Stimulated activated CD8-positive, alpha-beta memory T cell treated with anti-CD3 and anti-CD28 coated beads, Interleukin-4, amount 100 ng/mL, for 1 hour (primary cell): Measurements from ENCODE around the gene FAM168A.

ENCODE experiments used
- DNase-seq, 2 donors: peaks; one replicate each; pipeline ENCODE4 v3.0.0-alpha.2; 2020; ENCODE audit warnings: low read depth in 2 of 2, low spot score in 1 of 2

FAM168A gene

DNA sequence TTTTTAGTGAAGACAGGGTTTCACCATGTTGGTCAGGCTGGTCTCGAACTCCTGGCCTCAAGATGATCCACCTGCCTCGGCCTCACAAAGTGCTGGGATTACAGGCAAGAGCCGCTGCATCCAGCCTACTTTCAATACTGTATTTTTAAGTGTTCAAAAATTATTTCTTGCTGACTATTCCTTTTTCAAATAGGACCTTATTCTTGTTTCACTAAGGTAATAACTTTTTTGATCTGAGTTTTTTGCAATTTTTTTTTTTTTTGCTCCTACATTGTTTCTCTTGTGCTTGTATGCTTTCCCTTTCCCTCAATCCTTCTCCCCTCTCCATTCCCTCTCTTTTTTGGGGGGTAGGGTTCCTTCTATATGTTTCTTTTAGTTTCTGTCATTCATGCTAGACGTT lies 73.1 kb downstream of the FAM168A start:
- DNase-seq: no peak

DNA sequence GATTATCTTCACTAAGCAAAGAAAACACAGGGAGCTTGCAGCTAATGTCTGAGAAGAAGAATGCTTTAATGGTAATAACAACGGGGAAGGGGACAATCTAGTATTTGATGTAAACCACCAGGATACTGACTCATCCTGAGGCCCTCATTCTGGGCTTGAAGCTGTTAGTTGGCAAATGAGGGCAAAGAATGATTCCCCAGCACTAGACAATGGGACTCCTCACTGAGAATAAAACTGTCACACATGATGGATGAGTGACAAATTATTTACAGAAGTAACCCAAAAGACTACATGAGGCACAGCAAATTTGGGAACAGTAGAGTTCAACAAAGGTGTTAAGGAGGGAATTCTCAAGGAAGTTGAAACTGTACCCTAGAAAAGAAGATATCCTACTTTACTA lies 76.3 kb downstream of the FAM168A start:
- DNase-seq: no peak

DNA sequence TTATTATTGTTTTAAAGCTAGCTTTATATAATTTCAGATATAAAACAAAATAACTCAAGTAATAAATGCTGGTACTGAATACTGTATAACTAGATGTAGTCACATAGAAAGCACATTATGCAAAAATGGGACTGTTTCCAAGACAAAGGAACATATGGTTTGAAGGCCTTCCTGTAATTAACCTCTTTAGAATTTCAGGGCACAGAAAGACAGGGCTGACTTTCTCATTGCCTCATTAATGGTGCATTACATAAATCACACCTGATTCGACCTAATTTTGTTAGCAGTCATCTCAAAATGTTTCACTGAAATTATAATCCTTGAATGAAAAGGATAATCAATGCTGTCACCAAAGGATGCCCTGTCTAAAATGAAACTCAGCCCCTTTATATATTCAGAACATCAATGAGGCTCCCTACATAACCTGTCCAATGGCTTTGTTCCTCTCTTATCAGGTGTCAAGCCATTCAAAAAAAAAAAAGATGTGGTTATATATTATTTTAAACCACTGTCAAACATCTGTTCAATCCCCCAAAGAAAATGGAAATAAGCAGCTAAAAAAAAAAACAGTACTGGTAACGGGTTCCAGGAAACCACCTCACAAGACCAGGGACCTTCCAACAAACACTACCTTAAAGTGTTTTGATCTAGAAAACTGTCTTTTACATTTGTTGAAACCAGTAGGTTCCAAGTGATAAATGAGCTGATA lies 77.4 kb downstream of the FAM168A start:
- DNase-seq: no peak

DNA sequence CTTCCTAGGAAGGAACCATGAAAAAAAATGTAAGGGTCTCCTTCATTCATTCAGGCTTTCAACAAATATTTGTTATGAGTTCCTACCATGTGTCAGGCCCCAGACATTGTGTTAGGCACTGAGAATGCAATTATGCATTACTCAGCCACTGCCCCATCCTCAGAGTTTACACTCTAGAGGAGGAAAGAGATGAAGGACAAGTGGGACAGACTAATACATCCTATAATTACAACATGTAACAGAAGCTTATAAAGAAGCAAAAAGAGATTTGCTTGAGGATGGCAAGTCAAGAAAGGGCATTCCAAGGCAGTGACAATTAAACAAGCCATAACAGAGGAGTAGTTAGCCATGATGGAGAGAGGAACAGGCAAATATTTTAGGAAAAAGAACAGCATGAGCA lies 78.6 kb downstream of the FAM168A start:
- no peak for DNase-seq

DNA sequence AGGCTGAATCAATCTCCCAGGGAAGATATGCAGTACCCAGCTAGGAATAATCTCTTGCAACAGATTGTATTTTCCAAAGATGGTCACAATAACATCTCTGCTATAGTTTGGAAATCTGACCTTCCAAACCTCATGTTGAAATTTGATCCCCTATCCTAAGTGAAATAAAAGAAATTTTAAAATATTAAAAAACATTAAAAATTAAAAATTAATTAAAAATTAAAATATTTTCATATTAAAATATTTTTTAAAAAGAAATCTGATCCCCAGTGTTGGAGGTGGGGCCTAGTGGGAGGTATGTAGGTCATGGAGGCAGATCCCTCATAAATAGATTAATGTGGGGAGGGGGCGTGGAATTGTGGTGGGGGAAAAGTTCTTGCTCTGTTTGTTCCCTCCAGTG lies 79.7 kb downstream of the FAM168A start:
- DNase-seq: no peak

DNA sequence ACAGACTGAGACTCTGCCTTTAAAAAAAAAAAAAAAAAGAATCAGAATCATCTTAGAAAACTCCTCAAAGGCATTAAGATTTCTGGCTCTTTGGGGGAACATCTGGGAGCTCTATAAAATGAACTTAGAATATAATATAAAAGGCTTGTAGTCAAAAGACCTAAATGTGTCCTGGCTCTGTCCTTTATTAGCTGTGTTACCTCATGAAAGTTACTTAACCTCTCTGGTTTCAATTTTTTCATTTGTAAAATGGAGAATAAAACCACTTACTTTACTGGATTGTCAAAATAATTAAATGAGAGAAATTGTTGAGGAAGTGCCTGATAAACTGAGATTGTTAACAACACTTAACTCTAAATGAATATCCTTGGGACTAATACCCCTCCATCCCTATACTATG lies 81.8 kb downstream of the FAM168A start:
- no peak for DNase-seq

DNA sequence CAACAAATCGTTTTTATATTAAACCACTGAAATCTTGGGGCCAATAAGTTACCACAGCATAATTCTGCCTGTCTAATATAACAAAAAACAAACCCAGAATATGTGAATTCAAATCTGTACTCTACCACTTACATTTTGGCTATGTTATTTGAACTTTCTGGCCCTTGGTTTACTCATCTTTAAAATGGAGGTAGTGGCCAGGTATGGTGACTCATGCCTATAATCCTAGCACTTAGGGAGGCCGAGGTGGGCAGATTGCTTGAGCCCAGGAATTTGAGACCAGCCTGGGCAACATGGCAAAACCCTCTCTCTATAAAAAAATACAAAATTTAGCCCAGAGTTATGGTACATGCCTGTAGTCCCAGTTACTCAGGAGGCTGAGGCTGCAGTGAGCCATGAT lies 84.2 kb downstream of the FAM168A start:
- DNase-seq: no peak

DNA sequence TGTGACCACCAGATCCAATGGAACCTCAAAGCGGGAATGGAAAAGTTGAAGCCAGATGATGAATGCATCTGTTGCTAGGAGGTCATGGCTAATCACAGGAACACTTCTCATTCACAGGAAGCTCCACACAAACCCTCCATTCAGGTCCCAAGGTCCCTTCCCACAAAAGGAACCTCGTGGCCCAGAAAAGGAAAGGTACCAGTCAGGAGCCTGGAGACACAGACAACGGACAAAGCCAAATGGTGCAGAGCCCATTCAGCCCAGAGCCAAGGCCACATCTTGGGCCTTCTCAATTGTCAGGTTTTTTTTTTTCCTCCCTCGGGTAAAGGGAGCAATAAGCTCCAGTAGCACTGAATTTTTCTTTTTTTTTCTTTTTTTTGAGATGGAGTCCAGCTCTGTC lies 87.0 kb downstream of the FAM168A start:
- DNase-seq: no peak

DNA sequence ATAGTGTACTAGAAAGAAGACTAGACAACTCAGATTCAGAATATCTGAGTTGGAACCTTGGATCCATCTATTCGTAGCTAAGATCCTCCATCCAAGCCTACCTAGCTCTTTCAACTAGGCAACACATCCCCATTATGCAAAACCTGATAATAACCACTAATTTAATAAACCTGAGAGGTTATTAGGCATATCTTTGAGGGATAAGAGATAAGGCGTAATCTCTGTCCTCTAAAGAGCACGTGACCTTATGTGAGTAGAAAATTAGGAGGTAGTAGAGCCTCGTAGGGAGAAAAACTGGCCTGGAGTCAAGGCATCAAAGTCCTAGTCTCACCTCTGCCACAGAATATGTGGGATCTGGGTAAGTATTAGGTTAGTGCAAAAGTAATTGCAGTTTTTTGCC lies 87.8 kb downstream of the FAM168A start:
- no peak for DNase-seq

DNA sequence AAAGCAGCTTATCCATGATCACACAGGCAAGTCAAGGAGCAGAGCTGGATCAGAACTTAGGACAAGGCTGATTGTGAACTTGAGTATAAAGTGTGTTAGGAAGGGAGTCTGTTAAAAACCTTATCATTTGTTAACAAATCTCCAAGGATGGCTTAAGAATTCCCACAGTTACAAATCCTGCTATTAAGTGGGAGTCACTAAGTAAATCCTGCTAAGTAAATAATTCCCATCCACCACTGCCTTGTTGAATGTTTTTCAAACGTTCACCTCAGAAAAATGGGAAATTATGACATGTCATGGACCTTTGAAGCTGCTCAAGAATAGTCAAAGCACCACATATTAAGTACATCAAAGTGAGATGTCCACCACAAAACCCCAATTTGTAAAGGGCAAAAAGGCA lies 88.7 kb downstream of the FAM168A start:
- no peak for DNase-seq

DNA sequence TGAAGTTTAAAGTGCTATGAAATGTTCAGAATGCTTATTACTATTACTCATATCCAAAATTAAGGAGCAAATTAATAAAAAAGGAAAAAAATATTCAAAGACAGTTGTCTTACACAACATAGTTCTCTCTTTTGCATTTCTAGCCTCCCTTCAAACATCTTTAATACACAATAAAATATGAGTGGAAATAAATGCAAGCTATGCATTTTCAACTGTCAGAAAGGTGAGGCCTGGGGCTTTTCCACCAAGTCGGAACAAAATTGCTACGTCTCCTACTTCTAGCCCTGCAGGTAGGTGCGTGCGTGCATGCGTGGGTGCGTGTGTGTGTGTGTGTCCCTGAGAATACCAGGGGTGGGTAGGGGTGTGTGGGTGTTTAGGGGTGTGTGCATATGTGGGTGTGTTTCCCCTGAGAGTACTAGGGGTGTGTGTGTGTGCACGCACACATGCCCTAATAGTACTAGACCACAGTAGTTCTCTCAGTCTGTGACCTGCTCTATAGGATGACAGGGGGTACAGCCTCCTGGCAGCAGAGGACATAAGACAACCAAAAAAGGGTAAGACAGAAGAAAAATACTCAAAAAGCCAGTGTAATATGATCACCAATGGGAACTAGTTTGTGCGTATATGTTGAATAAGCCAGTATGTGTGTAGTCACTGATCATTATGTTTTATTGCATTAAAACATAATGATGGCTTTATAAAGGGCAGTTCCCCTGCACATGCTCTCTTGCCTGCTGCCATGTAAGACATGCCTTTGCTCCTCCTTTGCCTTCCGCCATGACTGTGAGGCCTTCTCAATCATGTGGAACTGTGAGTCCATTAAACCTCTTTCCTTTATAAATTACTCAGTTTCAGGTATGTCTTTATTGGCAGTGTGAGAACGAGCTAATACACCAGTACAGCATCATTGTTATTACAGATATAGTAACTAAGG lies 89.4 kb downstream of the FAM168A start:
- no peak for DNase-seq

DNA sequence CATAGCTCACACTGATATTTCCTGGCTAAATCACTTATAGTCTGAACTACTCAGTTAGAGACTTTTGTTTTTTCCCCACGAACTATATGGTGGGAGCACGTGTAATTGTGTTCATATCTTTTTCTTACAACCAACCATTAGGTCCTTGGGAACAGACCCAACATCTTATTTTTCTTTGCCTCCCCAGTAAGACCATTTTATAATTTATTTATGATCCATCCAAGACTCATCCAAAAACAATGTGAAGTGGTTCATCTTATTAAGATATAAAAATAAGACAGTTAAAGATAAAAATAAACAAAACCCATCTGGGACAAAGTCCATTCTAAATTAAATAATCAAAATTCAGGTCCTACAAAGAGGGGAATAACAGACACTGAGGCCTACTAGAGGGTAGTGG lies 90.8 kb downstream of the FAM168A start:
- no peak for DNase-seq

DNA sequence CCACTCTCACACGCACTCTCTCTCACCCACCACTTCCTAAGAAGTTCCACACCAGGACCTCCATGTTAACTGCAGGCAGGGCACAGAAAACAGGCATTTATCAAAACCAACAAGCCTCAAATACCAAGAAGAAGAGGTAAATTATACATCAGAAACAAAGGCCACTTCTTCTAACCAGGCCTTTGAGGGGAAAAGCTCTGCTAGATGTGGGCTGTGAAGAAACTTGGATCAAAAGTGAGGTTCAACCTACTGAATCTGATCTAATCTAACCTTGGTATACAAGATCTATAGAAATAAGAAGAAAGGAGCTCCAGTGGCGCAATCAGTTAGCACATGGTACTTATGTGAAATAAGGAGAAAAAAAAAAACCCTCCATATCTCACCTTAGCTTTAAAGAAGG lies 91.9 kb downstream of the FAM168A start:
- DNase-seq: no peak

DNA sequence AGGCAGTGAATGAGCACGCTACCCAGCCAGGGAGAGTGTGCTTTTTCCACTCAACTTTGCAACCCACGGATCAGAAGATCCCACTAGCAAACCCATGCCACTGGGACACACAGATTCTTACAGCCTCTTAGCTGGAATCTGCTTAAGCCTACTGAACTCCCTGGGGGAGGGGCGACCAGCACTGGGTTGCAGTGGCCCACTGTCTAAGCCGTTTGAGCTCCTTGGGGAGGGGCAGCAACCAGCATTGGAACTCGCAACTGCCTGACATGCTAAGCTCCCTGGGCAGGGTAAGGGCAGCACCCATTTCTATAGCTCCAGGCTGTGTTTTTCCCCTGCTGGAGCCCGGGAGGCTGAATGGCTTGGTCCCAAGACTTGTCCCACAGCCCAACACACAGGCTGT lies 99.6 kb downstream of the FAM168A start:
- no peak for DNase-seq

DNA sequence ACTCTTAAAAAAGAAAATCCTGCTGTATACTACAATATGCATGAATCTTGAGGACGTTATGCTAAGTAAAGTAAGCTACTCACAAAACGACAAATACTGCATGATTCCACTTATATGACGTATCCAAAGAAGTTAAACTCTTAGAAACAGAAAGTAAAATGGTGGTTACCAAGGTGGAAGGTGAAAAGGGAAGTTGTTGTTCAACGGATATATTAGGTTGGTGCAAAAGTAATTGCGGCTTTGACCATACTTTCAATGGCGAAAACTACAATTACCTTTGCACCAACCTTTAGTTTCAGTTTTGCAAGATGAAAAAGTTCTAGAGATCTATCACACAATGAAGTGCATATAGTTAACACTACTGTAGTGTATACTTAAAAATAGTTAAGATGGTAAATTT lies 101.8 kb downstream of the FAM168A start:
- no peak for DNase-seq

DNA sequence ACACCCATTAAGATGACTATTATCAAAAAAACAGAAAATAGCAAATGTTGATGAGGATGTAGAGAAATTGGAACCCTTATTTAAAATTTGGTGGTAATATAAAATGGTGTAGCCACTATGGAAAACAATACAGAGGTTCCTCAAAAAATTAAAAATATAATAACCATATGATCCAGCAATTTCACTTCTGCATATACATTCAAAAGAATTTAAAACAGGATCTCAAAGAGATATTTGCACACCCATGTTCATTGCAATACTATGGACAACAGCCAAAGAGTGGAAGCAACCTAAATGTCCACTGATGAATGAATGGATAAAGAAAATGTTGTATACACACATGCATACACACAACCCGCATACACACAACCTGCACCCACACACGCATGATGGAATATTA lies 102.2 kb downstream of the FAM168A start:
- DNase-seq: no peak

DNA sequence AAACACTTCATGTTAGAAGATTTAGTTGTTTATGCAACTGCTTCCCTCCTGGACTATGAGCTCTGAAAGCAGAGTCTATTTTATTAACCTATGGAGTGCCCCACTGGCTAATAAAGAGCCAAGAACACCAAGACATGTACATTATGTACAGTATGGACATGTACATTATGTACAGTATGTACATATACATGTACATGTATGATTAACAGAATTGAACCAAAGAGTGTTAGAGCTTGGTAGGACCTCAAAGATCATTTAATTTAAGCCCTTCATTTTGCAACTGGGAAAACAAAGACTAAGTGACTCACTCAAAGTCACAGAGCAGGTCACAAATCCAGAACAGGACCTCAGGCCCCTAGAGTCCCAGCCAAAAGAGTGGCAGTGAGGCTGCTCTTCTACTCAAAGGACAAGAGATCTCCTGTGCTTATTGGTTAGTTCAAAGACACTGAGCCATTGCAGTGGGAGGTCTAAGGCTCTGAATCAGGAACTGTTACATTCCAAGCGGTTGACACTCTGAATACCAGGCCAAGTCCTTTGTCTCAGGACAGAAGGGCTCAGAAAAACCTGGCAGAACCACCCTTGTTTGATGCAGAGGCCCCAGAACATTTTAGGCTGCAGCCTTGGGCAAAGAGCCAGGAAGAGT lies 103.8 kb downstream of the FAM168A start:
- DNase-seq: no peak

DNA sequence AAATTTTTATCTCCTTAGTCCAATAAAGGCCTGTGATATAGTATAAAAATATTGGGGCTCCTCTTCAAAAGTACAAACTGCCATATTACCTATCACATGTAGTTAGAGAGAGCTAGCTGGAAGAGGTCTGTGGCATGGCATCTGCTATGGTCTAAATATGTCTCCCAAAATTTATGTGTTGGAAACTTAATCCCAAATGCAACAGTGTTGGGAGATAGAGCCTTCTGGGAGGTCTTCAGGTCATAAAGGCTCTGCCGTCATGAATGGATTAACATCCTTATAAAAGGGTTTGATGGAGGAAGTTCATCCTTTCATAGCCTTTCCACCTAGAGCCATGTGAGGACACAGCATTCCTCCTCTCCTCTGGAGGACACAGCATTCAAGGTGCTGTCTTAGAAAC lies 116.3 kb downstream of the FAM168A start:
- no peak for DNase-seq

DNA sequence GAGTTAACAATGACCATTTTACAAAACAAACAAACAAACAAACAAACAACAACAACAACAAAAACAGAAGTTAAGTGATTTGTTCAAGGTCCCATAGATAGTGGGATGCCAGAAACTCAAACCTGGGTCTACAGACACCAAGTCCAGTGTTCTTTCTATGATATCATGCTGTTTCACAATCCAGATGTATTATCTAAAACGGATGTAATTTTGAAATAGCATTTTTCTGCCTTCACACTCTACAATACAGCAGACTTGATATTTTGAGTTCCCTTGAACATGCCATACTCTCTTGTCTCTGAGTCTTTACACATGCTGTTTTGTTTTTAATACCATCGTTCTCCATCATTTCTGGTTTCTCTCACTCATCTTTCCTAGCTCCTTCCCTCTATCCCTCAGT lies 117.2 kb downstream of the FAM168A start:
- no peak for DNase-seq

DNA sequence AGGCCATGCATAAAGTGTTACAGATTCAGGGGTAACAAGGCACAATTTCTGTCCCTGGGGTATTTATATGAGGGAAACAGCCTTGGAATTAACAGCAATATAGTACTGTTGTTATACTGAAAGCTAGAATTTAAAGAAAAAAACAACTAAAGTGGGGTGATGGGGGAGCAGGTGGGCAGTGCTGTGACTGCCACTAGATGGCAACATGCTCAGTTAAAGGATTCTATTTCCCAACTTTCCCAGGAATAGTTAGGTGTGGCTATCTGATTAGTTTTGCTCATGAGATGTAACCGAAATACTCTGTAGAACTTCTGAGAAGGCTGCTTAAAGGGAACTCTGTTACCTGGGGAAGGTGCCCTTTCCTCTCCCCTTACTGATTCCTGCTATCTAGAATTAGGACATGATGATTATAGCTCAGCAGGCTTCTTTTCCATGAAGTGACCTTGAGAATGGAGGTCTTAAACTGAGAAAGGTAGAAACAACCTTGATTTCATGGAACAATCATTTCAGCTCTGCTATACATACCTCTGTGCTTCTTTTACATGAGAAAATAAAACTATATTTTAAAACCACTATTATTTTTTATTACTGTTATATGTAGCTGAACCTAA lies 119.1 kb downstream of the FAM168A start:
- no peak for DNase-seq

DNA sequence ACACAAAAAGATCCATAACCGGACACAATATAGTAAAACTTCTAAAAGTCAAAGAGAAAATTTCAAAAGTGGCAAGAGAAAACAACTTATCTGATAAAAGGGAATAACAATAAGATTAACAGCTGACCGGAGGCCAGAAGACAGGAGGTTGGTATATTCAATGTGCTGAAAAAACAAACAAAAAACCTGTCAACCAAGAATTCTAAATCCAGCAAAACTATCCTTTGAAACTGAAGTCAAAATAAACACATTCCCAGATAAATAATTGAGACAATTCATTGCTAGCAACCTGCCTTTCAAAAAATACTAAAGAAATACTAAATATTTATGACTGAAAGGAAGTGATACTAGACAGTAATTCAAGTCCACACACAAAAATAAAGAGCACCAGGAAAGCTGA lies 120.4 kb downstream of the FAM168A start:
- DNase-seq: no peak
